ENCODE results near the gene IGSF9B. TPM values are rescaled to one million over a fixed set of nuclear protein-coding genes. Genes with fewer than 3 reads are reported as not detected.

IGSF9B gene
- total and polyA plus RNA-seq, 2 experiments from 2014 or later = 0.04 TPM; not detected in 1

DNA sequence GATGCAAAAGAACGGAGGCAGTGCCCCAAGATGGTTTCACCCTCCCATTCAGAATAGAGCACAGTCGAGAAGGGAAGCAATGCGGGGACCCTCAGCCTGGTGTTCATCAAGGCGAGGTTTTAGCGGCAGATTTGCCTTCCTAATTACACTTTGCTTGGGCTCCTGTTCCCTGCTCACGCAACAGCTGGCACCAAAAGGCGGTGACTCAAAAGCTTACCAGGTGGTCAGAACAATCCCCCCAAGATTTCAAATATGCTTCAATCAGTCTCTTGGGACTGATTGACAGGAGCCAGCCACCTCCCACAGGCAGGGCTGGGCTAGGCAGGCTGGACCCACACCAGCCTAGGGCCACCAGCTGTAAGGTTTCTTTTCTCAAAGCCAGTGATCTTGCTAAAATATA is 14.2 kb downstream of the IGSF9B start:
- H3K9me2 ChIP-seq (ENCODE audit: insufficient read depth) = no peaks in the 10 kb centered on the region
- H3K27ac ChIP-seq = no peak overlapping the region
- in situ Hi-C loops (cut with MboI) = no loop called here
- peaks cover 2% of the 10 kb centered on the region; the same call in 1 of the 2 replicates for H3K27me3 ChIP-seq (replicated peaks; ENCODE audit: insufficient read depth)
- H2AFZ ChIP-seq = no peak overlapping the region
- H3K9me3 ChIP-seq (ENCODE audit: low read depth) = no peaks in the 10 kb centered on the region
- no peaks in the 10 kb centered on the region for H3K36me3 ChIP-seq (ENCODE audit: low read depth)
- WGBS, 2 experiments (ENCODE audit: low coverage in 1 of 2, low lambda C conversion rate in 2 of 2, missing lambda C conversion rate in 2 of 2) = 58 to 62% methylated on average over 7 of the region's 7 CpGs
- DNase-seq = no peak
- H3K9ac ChIP-seq = no peak overlapping the region
- H3K4me2 ChIP-seq (ENCODE audit: unreplicated experiment) = no peak overlapping the region
- TF ChIP-seq EZH2phosphoT487 (IDR thresholded peaks at IDR 0.05; ENCODE audit: insufficient read depth, low read depth) (no peak), EZH2 (IDR thresholded peaks at IDR 0.05; ENCODE audit: insufficient read depth, poor library complexity, severe bottlenecking) (no peak)
- H3K4me3 ChIP-seq = no peak overlapping the region
- no peaks in the 10 kb centered on the region for H4K20me1 ChIP-seq (ENCODE audit: insufficient read depth)
- H3K79me2 ChIP-seq (ENCODE audit: insufficient read depth) = no peaks in the 10 kb centered on the region
- no peaks in the 10 kb centered on the region for H3K4me1 ChIP-seq (ENCODE audit: insufficient read depth)
- H3F3A ChIP-seq (ENCODE audit: insufficient read depth) = no peaks in the 10 kb centered on the region

GRCh38 chr11:133941546-133941945 is 15.2 kb downstream of the IGSF9B start:
- H3K9me3 ChIP-seq (ENCODE audit: low read depth) = no peaks in the 10 kb centered on the region
- H3F3A ChIP-seq (ENCODE audit: insufficient read depth) = no peaks in the 10 kb centered on the region
- H4K20me1 ChIP-seq (ENCODE audit: insufficient read depth) = no peaks in the 10 kb centered on the region
- H3K4me2 ChIP-seq (ENCODE audit: unreplicated experiment) = no peak overlapping the region
- in situ Hi-C loops (cut with MboI) = no loop called here
- WGBS, 2 experiments (ENCODE audit: low coverage in 1 of 2, low lambda C conversion rate in 2 of 2, missing lambda C conversion rate in 2 of 2) = 70 to 74% methylated on average over 13 of the region's 13 CpGs
- no peak overlapping the region for H3K4me3 ChIP-seq
- no peaks in the 10 kb centered on the region for H3K9me2 ChIP-seq (ENCODE audit: insufficient read depth)
- TF ChIP-seq EZH2 (IDR thresholded peaks at IDR 0.05; ENCODE audit: insufficient read depth, poor library complexity, severe bottlenecking) = no peak
- no peak for TF ChIP-seq EZH2phosphoT487 (IDR thresholded peaks at IDR 0.05; ENCODE audit: insufficient read depth, low read depth)
- H2AFZ ChIP-seq = no peak overlapping the region
- H3K36me3 ChIP-seq (ENCODE audit: low read depth) = no peaks in the 10 kb centered on the region
- no peak overlapping the region for H3K27ac ChIP-seq
- no peak overlapping the region for H3K9ac ChIP-seq
- no peaks in the 10 kb centered on the region for H3K79me2 ChIP-seq (ENCODE audit: insufficient read depth)
- no peak for DNase-seq
- no peaks in the 10 kb centered on the region for H3K27me3 ChIP-seq (replicated peaks; ENCODE audit: insufficient read depth)
- no peaks in the 10 kb centered on the region for H3K4me1 ChIP-seq (ENCODE audit: insufficient read depth)

GRCh38 chr11:133940034-133940433 is 16.7 kb downstream of the IGSF9B start:
- H3K36me3 ChIP-seq (ENCODE audit: low read depth) = no peaks in the 10 kb centered on the region
- H3K27me3 ChIP-seq (replicated peaks; ENCODE audit: insufficient read depth) = no peaks in the 10 kb centered on the region
- H3K4me2 ChIP-seq (ENCODE audit: unreplicated experiment) = no peak overlapping the region
- H4K20me1 ChIP-seq (ENCODE audit: insufficient read depth) = no peaks in the 10 kb centered on the region
- H3K9me3 ChIP-seq (ENCODE audit: low read depth) = no peaks in the 10 kb centered on the region
- H3K4me3 ChIP-seq = no peak overlapping the region
- no peak overlapping the region for H2AFZ ChIP-seq
- no peak for DNase-seq
- no peaks in the 10 kb centered on the region for H3K79me2 ChIP-seq (ENCODE audit: insufficient read depth)
- no peaks in the 10 kb centered on the region for H3K4me1 ChIP-seq (ENCODE audit: insufficient read depth)
- H3K9me2 ChIP-seq (ENCODE audit: insufficient read depth) = no peaks in the 10 kb centered on the region
- H3K9ac ChIP-seq = no peak overlapping the region
- 92 to 99% methylated on average over 13 to 56 of the region's 56 CpGs for WGBS, 2 experiments (ENCODE audit: low coverage in 1 of 2, low lambda C conversion rate in 2 of 2, missing lambda C conversion rate in 2 of 2)
- no peaks in the 10 kb centered on the region for H3F3A ChIP-seq (ENCODE audit: insufficient read depth)
- in situ Hi-C loops (cut with MboI) = no loop called here
- no peak for TF ChIP-seq EZH2 (IDR thresholded peaks at IDR 0.05; ENCODE audit: insufficient read depth, poor library complexity, severe bottlenecking)
- TF ChIP-seq EZH2phosphoT487 (IDR thresholded peaks at IDR 0.05; ENCODE audit: insufficient read depth, low read depth) = no peak
- H3K27ac ChIP-seq = no peak overlapping the region

DNA sequence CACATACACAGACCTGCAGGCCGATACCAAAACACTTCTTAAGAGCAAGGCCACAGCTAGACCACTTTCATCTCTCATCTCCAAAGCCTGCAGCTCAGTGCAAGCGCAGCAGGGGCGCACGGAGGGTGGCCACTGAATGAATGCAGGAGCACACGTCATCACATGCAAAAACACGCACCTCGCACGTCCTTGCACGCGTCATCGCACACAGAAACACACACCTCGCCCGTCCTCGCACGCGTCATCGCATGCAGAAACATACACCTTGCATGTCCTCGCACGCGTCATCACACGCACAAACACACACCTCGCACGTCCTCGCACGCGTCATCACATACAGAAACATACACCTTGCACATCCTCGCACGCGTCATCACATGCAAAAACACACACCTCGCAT is 17.2 kb downstream of the IGSF9B start:
- no peaks in the 10 kb centered on the region for H3K9me3 ChIP-seq (ENCODE audit: low read depth)
- TF ChIP-seq EZH2phosphoT487 (IDR thresholded peaks at IDR 0.05; ENCODE audit: insufficient read depth, low read depth) = no peak
- no peak for TF ChIP-seq EZH2 (IDR thresholded peaks at IDR 0.05; ENCODE audit: insufficient read depth, poor library complexity, severe bottlenecking)
- no peaks in the 10 kb centered on the region for H3K36me3 ChIP-seq (ENCODE audit: low read depth)
- no peak overlapping the region for H3K9ac ChIP-seq
- H3K4me2 ChIP-seq (ENCODE audit: unreplicated experiment) = no peak overlapping the region
- H3K4me3 ChIP-seq = no peak overlapping the region
- H3K4me1 ChIP-seq (ENCODE audit: insufficient read depth) = no peaks in the 10 kb centered on the region
- H3F3A ChIP-seq (ENCODE audit: insufficient read depth) = no peaks in the 10 kb centered on the region
- in situ Hi-C loops (cut with MboI) = no loop called here
- DNase-seq = no peak
- no peak overlapping the region for H3K27ac ChIP-seq
- no peaks in the 10 kb centered on the region for H3K27me3 ChIP-seq (replicated peaks; ENCODE audit: insufficient read depth)
- no peak overlapping the region for H2AFZ ChIP-seq
- no peaks in the 10 kb centered on the region for H4K20me1 ChIP-seq (ENCODE audit: insufficient read depth)
- no peaks in the 10 kb centered on the region for H3K9me2 ChIP-seq (ENCODE audit: insufficient read depth)
- no peaks in the 10 kb centered on the region for H3K79me2 ChIP-seq (ENCODE audit: insufficient read depth)
- WGBS, 2 experiments (ENCODE audit: low coverage in 1 of 2, low lambda C conversion rate in 2 of 2, missing lambda C conversion rate in 2 of 2) = 93 to 96% methylated on average over 17 to 30 of the region's 30 CpGs

- Histone ChIP-seq H3K4me1 (ENCODE audit: insufficient read depth) (no peaks in the 10 kb centered on the region), H4K20me1 (ENCODE audit: insufficient read depth) (no peaks in the 10 kb centered on the region), H3K4me2 (ENCODE audit: unreplicated experiment) (no peak overlapping the region), H3K27ac (no peak overlapping the region), H3K9me2 (ENCODE audit: insufficient read depth) (no peaks in the 10 kb centered on the region), H2AFZ (no peak overlapping the region), H3K9me3 (ENCODE audit: low read depth) (no peaks in the 10 kb centered on the region), H3K9ac (no peak overlapping the region), H3K4me3 (no peak overlapping the region), H3K79me2 (ENCODE audit: insufficient read depth) (no peaks in the 10 kb centered on the region), H3F3A (ENCODE audit: insufficient read depth) (no peaks in the 10 kb centered on the region), H3K36me3 (ENCODE audit: low read depth) (no peaks in the 10 kb centered on the region), H3K27me3 (replicated peaks; ENCODE audit: insufficient read depth) (no peaks in the 10 kb centered on the region)
- TF ChIP-seq EZH2 (IDR thresholded peaks at IDR 0.05; ENCODE audit: insufficient read depth, poor library complexity, severe bottlenecking) (no peak), EZH2phosphoT487 (IDR thresholded peaks at IDR 0.05; ENCODE audit: insufficient read depth, low read depth) (no peak)
- 73 to 78% methylated on average over 8 of the region's 8 CpGs for WGBS, 2 experiments (ENCODE audit: low coverage in 1 of 2, low lambda C conversion rate in 2 of 2, missing lambda C conversion rate in 2 of 2)
- DNase-seq = no peak
- in situ Hi-C loops (cut with MboI) = no loop called here
Measured at GRCh38 chr11:133938166-133938565, 18.6 kb downstream of the IGSF9B start.
